GM12892 (cell line): Measurements from ENCODE around the gene CPE.

Experiments used
- POLR2A ChIP-seq: IDR thresholded peaks from 2 replicates; pipeline ENCODE4 v1.6.1; 2011; ENCODE audit warnings: low read depth, low read length, control low read depth
- POLR2AphosphoS5 ChIP-seq: IDR thresholded peaks from 2 replicates; pipeline ENCODE4 v1.6.1; 2011; ENCODE audit warnings: low read depth, low read length, control low read depth
- TAF1 ChIP-seq: IDR thresholded peaks from 2 replicates; pipeline ENCODE4 v1.6.1; 2011; ENCODE audit warnings: low read depth, mild to moderate bottlenecking, control low read depth, low read length, borderline replicate concordance

DNA sequence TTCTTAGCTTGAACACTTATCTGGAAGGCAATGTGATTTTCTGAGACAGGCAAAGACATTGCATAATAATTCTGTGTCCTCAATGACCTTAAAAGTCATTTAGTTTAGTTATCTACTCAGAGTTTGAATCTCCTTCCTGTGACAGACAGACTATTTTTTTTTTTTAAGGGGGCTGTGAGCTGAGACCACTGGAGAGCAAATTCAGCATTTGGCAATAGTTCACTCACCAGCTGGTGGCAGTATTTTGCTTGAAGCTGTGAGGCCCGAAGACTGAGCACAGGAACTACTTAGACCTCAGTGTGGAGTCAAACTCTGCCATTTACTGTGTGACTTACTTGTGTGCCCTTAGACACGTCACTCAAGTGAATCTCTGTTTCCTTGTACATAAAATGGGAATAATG is 22.9 kb upstream of the CPE start:
- TF ChIP-seq POLR2A (no peak), POLR2AphosphoS5 (no peak), TAF1 (no peak)
